Femur (tissue), 1 donor: ENCODE measurements around the gene PTPRJ.
"Not testable (repeated sequence)": the region's sequence is repeated elsewhere in the genome, so short reads cannot be mapped to it uniquely, and the experiment has no call there.

Source experiments
- DNase-seq: peaks from one replicate; pipeline ENCODE4 v3.0.0-alpha.2; 2017

PTPRJ gene

GRCh38 chr11:48169717-48170116, 189.4 kb downstream of the PTPRJ start:
- peak; percentile 63 for DNase-seq

GRCh38 chr11:48170241-48171233, 190.2 kb downstream of the PTPRJ start:
- peak; percentile 49 for DNase-seq

- peak; percentile 70 for DNase-seq
Observed at GRCh38 chr11:48172818-48173609, 192.7 kb downstream of the PTPRJ start.

GRCh38 chr11:48177661-48178060, 197.3 kb downstream of the PTPRJ start:
- no peak for DNase-seq

GRCh38 chr11:48180627-48181026, 200.3 kb downstream of the PTPRJ start:
- no peak for DNase-seq

GRCh38 chr11:48182860-48183526, 202.6 kb downstream of the PTPRJ start:
- DNase-seq, result no peak

GRCh38 chr11:48184452-48184851, 204.1 kb downstream of the PTPRJ start:
- DNase-seq, result no peak

GRCh38 chr11:48190906-48191654, 210.7 kb downstream of the PTPRJ start:
- DNase-seq, result not testable (repeated sequence)

GRCh38 chr11:48193876-48194275, 213.5 kb downstream of the PTPRJ start:
- no peak for DNase-seq

GRCh38 chr11:48207881-48208280, 227.5 kb downstream of the PTPRJ start:
- no peak for DNase-seq

GRCh38 chr11:48210052-48210451, 229.7 kb downstream of the PTPRJ start:
- no peak for DNase-seq

- no peak for DNase-seq
Observed at GRCh38 chr11:48216510-48216909, 236.2 kb downstream of the PTPRJ start, which contains the start of gene OR4B1. TSS of gene OR4B1 (plus strand) at chr11:48216810. CDS start at chr11:48216810, 0 bp downstream.
